Ectodermal cell (in vitro differentiated cells): Measurements from ENCODE around the gene ROPN1L.

Source experiments
- H3K27ac ChIP-seq: 2 replicates; pipeline ENCODE4 v1.7.0; 2013; ENCODE audit warnings: mild to moderate bottlenecking, low read depth, low read length; ENCODE audit not compliant: insufficient read depth, poor library complexity, severe bottlenecking
- H3K27me3 ChIP-seq: 2 replicates; pipeline ENCODE4 v1.7.0; 2013; ENCODE audit warnings: mild to moderate bottlenecking, low read length; ENCODE audit not compliant: insufficient read depth, control insufficient read depth, poor library complexity, severe bottlenecking
- H3K36me3 ChIP-seq: one replicate; pipeline ENCODE4 v1.7.0; 2013; ENCODE audit warnings: low read length; ENCODE audit not compliant: control insufficient read depth, insufficient read depth
- H3K4me1 ChIP-seq: one replicate; pipeline ENCODE4 v1.7.0; 2013; ENCODE audit warnings: low read length; ENCODE audit not compliant: control insufficient read depth, insufficient read depth
- H3K4me3 ChIP-seq: 2 replicates; pipeline ENCODE4 v1.7.0; 2013; ENCODE audit warnings: low read depth, low read length, control low read depth; ENCODE audit not compliant: insufficient read depth
- H3K9me3 ChIP-seq: 2 replicates; pipeline ENCODE4 v1.7.0; 2013; ENCODE audit warnings: mild to moderate bottlenecking, low read length, moderate library complexity; ENCODE audit not compliant: control insufficient read depth
- WGBS, 2 experiments: methylation state at CpG; one replicate each; pipeline ENCODE4 v1.1.7; 2013; ENCODE audit warnings: missing lambda C conversion rate in 2 of 2; 5-methylcytosine and 5-hydroxymethylcytosine counted together

Gene ROPN1L

GRCh38 chr5:10427201-10427600 lies 14.5 kb upstream of the ROPN1L start:
- no peaks in the 10 kb centered on the region for H3K4me1 ChIP-seq
- no peak overlapping the region for H3K27ac ChIP-seq
- 94 to 95% methylated on average over 2 of the region's 2 CpGs for WGBS, 2 experiments
- H3K4me3 ChIP-seq, result no peak overlapping the region
- H3K9me3 ChIP-seq, result no peaks in the 10 kb centered on the region
- peaks cover 51% of the 10 kb centered on the region for H3K36me3 ChIP-seq
- no peaks in the 10 kb centered on the region for H3K27me3 ChIP-seq

- WGBS, 2 experiments, result 89 to 93% methylated on average over 2 of the region's 2 CpGs
- Histone ChIP-seq H3K4me3 (no peak overlapping the region), H3K27ac (no peak overlapping the region), H3K27me3 (no peaks in the 10 kb centered on the region), H3K4me1 (no peaks in the 10 kb centered on the region), H3K36me3 (peaks cover 59% of the 10 kb centered on the region), H3K9me3 (no peaks in the 10 kb centered on the region)
Measured at GRCh38 chr5:10427978-10428377, 13.7 kb upstream of the ROPN1L start.

GRCh38 chr5:10431415-10431814 lies 10.3 kb upstream of the ROPN1L start:
- peaks cover 55% of the 10 kb centered on the region for H3K36me3 ChIP-seq

GRCh38 chr5:10432059-10433008 lies 9.3 kb upstream of the ROPN1L start:
- H3K36me3 ChIP-seq, result peaks cover 49% of the 10 kb centered on the region
- H3K9me3 ChIP-seq, result no peaks in the 10 kb centered on the region
- H3K27me3 ChIP-seq, result no peaks in the 10 kb centered on the region
- H3K27ac ChIP-seq, result no peak overlapping the region
- no peak overlapping the region for H3K4me3 ChIP-seq
- no peaks in the 10 kb centered on the region for H3K4me1 ChIP-seq
- WGBS, 2 experiments, result 88 to 92% methylated on average over 8 of the region's 8 CpGs

More at GRCh38 chr5:10431415-10431814, 10.3 kb upstream of the ROPN1L start:
- Histone ChIP-seq H3K27ac (no peak overlapping the region), H3K9me3 (no peaks in the 10 kb centered on the region), H3K4me3 (no peak overlapping the region), H3K27me3 (no peaks in the 10 kb centered on the region), H3K4me1 (no peaks in the 10 kb centered on the region)
- 88 to 94% methylated on average over 1 of the region's 1 CpG for WGBS, 2 experiments

- WGBS, 2 experiments, result 93 to 97% methylated on average over 3 of the region's 5 CpGs
- no peak overlapping the region for H3K4me3 ChIP-seq
- no peaks in the 10 kb centered on the region for H3K27me3 ChIP-seq
- no peaks in the 10 kb centered on the region for H3K9me3 ChIP-seq
- H3K27ac ChIP-seq, result no peak overlapping the region
- peaks cover 35% of the 10 kb centered on the region for H3K36me3 ChIP-seq
- no peaks in the 10 kb centered on the region for H3K4me1 ChIP-seq
Measured at GRCh38 chr5:10434392-10434791, 7.3 kb upstream of the ROPN1L start.

- 97 to 98% methylated on average over 4 of the region's 4 CpGs for WGBS, 2 experiments
- no peak overlapping the region for H3K4me3 ChIP-seq
- H3K27me3 ChIP-seq, result peaks cover 19% of the 10 kb centered on the region
- no peaks in the 10 kb centered on the region for H3K4me1 ChIP-seq
- no peak overlapping the region for H3K27ac ChIP-seq
- peaks cover 7% of the 10 kb centered on the region for H3K36me3 ChIP-seq
- H3K9me3 ChIP-seq, result no peaks in the 10 kb centered on the region
Measured at GRCh38 chr5:10438301-10438700, 3.4 kb upstream of the ROPN1L start.

- no peaks in the 10 kb centered on the region for H3K4me1 ChIP-seq
Measured at GRCh38 chr5:10439692-10440091, 2.0 kb upstream of the ROPN1L start.

GRCh38 chr5:10440367-10440990 lies 1.2 kb upstream of the ROPN1L start:
- Histone ChIP-seq H3K27me3 (peaks cover 26% of the 10 kb centered on the region), H3K4me1 (no peaks in the 10 kb centered on the region), H3K4me3 (peak overlapping the region; percentile 73), H3K36me3 (no peaks in the 10 kb centered on the region), H3K9me3 (no peaks in the 10 kb centered on the region), H3K27ac (no peak overlapping the region)
- 89 to 90% methylated on average over 13 to 16 of the region's 16 CpGs for whole genome bisulfite sequencing, 2 experiments

More at GRCh38 chr5:10439692-10440091, 2.0 kb upstream of the ROPN1L start:
- no peaks in the 10 kb centered on the region for H3K36me3 ChIP-seq
- 84 to 85% methylated on average over 3 of the region's 4 CpGs for WGBS, 2 experiments
- no peak overlapping the region for H3K4me3 ChIP-seq
- no peak overlapping the region for H3K27ac ChIP-seq
- H3K27me3 ChIP-seq, result peaks cover 26% of the 10 kb centered on the region
- no peaks in the 10 kb centered on the region for H3K9me3 ChIP-seq

GRCh38 chr5:10441992-10442435 lies 335 bp downstream of the ROPN1L start:
- Histone ChIP-seq H3K27ac (no peak overlapping the region), H3K27me3 (peaks cover 26% of the 10 kb centered on the region), H3K36me3 (no peaks in the 10 kb centered on the region), H3K4me3 (peak overlapping the region; percentile 73), H3K4me1 (no peaks in the 10 kb centered on the region), H3K9me3 (no peaks in the 10 kb centered on the region)
- WGBS, 2 experiments, result 1% methylated on average over 44 of the region's 44 CpGs

GRCh38 chr5:10442576-10442975 lies 897 bp downstream of the ROPN1L start:
- Histone ChIP-seq H3K4me3 (no peak overlapping the region), H3K9me3 (no peaks in the 10 kb centered on the region), H3K27me3 (peaks cover 26% of the 10 kb centered on the region), H3K36me3 (no peaks in the 10 kb centered on the region), H3K4me1 (no peaks in the 10 kb centered on the region), H3K27ac (no peak overlapping the region)
- 81 to 82% methylated on average over 4 of the region's 4 CpGs for WGBS, 2 experiments
